Measurements from ENCODE around the gene SMIM38. TPM values are rescaled to one million over a fixed set of nuclear protein-coding genes. Genes with fewer than 3 reads are reported as not detected.

The SMIM38 gene
- total and polyA plus RNA-seq, 2 of the 4 experiments (the other 2 are of a cell fraction), result under 0.01 to 0.05 TPM

DNA sequence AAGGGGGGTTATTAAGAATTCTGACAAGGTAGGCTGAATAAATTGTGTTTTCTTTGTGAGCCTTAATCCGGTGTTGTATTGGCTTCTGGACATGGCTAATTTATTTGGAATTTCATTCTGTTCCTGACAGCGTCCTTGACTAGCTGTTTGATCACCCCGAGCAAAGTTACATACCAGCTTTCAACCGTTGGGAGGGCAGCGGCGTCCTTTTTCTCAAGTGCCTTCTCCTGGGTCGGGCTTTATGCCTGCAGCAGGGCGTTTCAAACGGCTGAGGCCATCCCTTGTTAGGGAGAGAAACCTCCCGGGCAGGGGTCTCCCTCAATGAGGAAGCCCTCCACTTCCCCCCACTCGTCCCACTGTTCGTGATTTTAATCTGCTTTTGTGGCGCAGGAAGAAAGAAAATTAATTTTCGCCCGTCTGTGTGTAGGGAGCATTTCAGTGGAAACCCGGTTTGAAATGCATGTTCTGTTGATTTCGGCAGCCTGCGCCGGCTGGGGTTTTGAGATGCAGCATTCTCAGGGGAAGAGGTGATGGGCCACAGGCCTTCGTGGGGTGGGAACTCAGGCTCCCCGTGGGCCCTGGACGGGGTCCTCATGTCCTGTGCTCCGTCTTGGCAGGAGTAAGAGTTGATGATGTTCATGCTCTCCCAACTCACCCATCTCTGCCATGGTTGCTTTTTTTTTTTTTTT is 2.9 kb upstream of the SMIM38 start (continued):
- no peak for TF ChIP-seq POLR2A (IDR thresholded peaks at IDR 0.05; ENCODE audit: low read depth, low read length)

DNA sequence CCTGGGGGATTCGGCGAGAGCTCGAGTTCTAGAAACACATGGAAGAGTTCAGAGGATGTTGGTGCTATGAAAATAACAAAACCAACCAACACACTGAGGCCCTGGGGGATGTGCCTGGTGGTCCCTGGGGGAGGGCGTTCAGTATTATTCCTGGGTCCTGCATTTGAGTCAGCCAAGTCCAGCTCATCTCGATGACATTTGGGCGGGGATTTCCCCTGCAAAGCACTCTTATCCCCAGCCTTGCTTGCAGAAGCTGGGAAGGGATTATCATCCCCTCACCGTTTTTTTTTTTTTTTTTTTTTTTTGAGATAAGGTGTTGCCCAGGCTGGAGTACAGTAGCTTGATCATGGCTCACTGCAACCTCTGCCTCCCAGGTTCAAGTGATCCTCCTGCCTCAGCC is 2.1 kb upstream of the SMIM38 start:
- Histone ChIP-seq H3K79me1 (ENCODE audit: low read depth in 1 of 2, low read length in 2 of 2) (no peaks in the 10 kb centered on the region), H3K9ac (ENCODE audit: low read depth, low read length) (no peak overlapping the region), H4K8ac (ENCODE audit: low read depth in 2 of 2, low read length in 2 of 2) (peak overlapping the region; percentile 12 to 50; a peak in 1 of 4 replicates), H3K23ac (ENCODE audit: low read depth, low read length) (no peak overlapping the region), H3K4me3 (ENCODE audit: insufficient read depth, low read depth, low read length) (no peak overlapping the region), H2AK5ac (ENCODE audit: low read depth, low read length) (peak overlapping the region; percentile 61), H3K27me3 (ENCODE audit: control insufficient read depth, insufficient read depth, low read length) (no peaks in the 10 kb centered on the region), H3K14ac (replicated peaks; ENCODE audit: low read depth, low read length) (no peak overlapping the region), H3K36me3 (ENCODE audit: control insufficient read depth, insufficient read depth, low read length) (no peaks in the 10 kb centered on the region), H2BK15ac (ENCODE audit: low read depth, low read length) (peak overlapping the region; percentile 39; the same call in 1 of the 3 replicates), H4K91ac (ENCODE audit: insufficient read depth, low read depth, low read length) (no peak overlapping the region), H3K4me1 (ENCODE audit: control insufficient read depth, insufficient read depth, low read length) (peaks cover 20% of the 10 kb centered on the region), H3K27ac (ENCODE audit: insufficient read depth, low read length) (no peak overlapping the region), H4K5ac (ENCODE audit: low read depth, low read length) (no peak overlapping the region; the same call in 1 of the 2 replicates), H2AFZ (replicated peaks; ENCODE audit: low read length, poor library complexity) (no peak overlapping the region), H3K9me3 (ENCODE audit: control insufficient read depth, insufficient read depth, low read length) (no peaks in the 10 kb centered on the region; the same call in 1 of the 2 replicates), H3K4me2 (ENCODE audit: low read depth, low read length) (no peak overlapping the region), H3K56ac (ENCODE audit: extremely low read depth, insufficient read depth, low read length) (no peak overlapping the region), H3K4ac (ENCODE audit: low read depth, low read length) (peak overlapping the region; percentile 6; the same call in 1 of the 2 replicates), H2AK9ac (replicated peaks; ENCODE audit: low read depth, low read length, poor library complexity) (no peak overlapping the region), H2BK20ac (ENCODE audit: low read depth, low read length) (no peak overlapping the region), H2BK120ac (ENCODE audit: low read depth, low read length) (no peak overlapping the region), H3K18ac (ENCODE audit: low read depth, low read length) (no peak overlapping the region), H2BK5ac (ENCODE audit: low read depth, low read length, poor library complexity, severe bottlenecking) (no peak overlapping the region), H3K9me1 (ENCODE audit: insufficient read depth, low read length) (peaks cover 3% of the 10 kb centered on the region), H4K20me1 (ENCODE audit: insufficient read depth, low read length) (no peaks in the 10 kb centered on the region)
- DNase-seq (peak; percentile 63), ATAC-seq (ENCODE audit: low read depth) (no peak)
- in situ Hi-C loops (cut with MboI; ENCODE audit: low sequenced_read_pairs), result no loop called here
- TF ChIP-seq, protein P1, sequence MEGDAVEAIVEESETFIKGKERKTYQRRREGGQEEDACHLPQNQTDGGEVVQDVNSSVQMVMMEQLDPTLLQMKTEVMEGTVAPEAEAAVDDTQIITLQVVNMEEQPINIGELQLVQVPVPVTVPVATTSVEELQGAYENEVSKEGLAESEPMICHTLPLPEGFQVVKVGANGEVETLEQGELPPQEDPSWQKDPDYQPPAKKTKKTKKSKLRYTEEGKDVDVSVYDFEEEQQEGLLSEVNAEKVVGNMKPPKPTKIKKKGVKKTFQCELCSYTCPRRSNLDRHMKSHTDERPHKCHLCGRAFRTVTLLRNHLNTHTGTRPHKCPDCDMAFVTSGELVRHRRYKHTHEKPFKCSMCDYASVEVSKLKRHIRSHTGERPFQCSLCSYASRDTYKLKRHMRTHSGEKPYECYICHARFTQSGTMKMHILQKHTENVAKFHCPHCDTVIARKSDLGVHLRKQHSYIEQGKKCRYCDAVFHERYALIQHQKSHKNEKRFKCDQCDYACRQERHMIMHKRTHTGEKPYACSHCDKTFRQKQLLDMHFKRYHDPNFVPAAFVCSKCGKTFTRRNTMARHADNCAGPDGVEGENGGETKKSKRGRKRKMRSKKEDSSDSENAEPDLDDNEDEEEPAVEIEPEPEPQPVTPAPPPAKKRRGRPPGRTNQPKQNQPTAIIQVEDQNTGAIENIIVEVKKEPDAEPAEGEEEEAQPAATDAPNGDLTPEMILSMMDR (conservative IDR thresholded peaks at IDR 0.05; ENCODE audit: low read depth, low read length), result no peak
- no peak for TF ChIP-seq SMC3 (IDR thresholded peaks at IDR 0.05; ENCODE audit: low read depth, low read length)
- TF ChIP-seq RAD21 (IDR thresholded peaks at IDR 0.05; ENCODE audit: low read length), result no peak
- no peak for TF ChIP-seq RCOR1 (IDR thresholded peaks at IDR 0.05; ENCODE audit: insufficient replicate concordance, low read length)
- no peak for TF ChIP-seq MAFK (IDR thresholded peaks at IDR 0.05; ENCODE audit: low read depth, low read length)
- no peak for TF ChIP-seq CHD1 (IDR thresholded peaks at IDR 0.05; ENCODE audit: low read depth, low read length)
- TF ChIP-seq FOS (IDR thresholded peaks at IDR 0.05; ENCODE audit: low read depth, low read length), result no peak
- TF ChIP-seq, protein P2, sequence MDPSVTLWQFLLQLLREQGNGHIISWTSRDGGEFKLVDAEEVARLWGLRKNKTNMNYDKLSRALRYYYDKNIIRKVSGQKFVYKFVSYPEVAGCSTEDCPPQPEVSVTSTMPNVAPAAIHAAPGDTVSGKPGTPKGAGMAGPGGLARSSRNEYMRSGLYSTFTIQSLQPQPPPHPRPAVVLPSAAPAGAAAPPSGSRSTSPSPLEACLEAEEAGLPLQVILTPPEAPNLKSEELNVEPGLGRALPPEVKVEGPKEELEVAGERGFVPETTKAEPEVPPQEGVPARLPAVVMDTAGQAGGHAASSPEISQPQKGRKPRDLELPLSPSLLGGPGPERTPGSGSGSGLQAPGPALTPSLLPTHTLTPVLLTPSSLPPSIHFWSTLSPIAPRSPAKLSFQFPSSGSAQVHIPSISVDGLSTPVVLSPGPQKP (IDR thresholded peaks at IDR 0.05; ENCODE audit: borderline replicate concordance, low read depth, low read length), result no peak
- TF ChIP-seq MXI1 (IDR thresholded peaks at IDR 0.05; ENCODE audit: borderline replicate concordance, low read depth, low read length), result no peak
- TF ChIP-seq BHLHE40 (IDR thresholded peaks at IDR 0.05; ENCODE audit: low read depth, low read length), result no peak
- TF ChIP-seq RFX5 (IDR thresholded peaks at IDR 0.05; ENCODE audit: low read depth, low read length), result no peak
- no peak for TF ChIP-seq CEBPB (IDR thresholded peaks at IDR 0.05; ENCODE audit: low read depth, low read length)
- TF ChIP-seq POLR2A (IDR thresholded peaks at IDR 0.05; ENCODE audit: low read depth, low read length), result no peak
- WGBS, 2 experiments (ENCODE audit: extremely low coverage in 2 of 2, insufficient read length in 1 of 2), result 17% methylated on average over 1 of the region's 7 CpGs; no CpG with 5 or more reads in 1 of the 2 experiments
- POLR2A ChIA-PET (ENCODE audit: unreplicated experiment), result interaction anchor here (0.5 to 0.6 kb wide), 2 partner anchors 38 to 47 kb away, joined by 12 to 20 read pairs; no protein-coding TSS in a partner anchor
- intact Hi-C loops (cut with micrococcal nuclease), result no loop called here
- dilution Hi-C loops (cut with HindIII; ENCODE audit: low sequenced_read_pairs, unreplicated experiment), result no loop called here
- BruUV-seq (replicated peaks), result no TSS peak
- CTCF ChIA-PET, result no interaction called here

All from IMR-90 (cell line).